ENCODE results near the gene PDE4D.
"Not testable (repeated sequence)": the region's sequence is repeated elsewhere in the genome, so short reads cannot be mapped to it uniquely, and the experiment has no call there.

PDE4D gene

GRCh38 chr5:59312223-59312622 is 581.3 kb downstream of the PDE4D start:
- DNase-seq: no peak

DNA sequence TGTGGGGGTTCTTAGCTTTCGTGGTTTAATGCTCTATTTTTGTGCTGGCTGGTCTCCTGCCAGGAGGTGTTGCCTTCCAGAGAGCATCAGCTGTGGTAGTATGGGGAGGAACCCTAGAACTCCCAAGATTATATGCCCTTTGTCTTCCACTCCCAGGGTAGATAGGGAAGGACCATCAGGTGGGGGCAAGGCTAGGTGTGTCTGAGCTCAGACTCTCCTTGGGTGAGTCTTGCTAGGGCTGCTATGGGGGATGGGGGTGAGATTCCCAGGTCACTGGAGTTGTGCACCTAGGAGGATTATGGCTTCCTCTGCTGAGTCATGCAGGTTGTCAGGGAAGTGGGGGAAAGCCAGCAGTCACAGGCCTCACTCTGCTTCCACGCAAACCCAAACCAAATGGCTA is 584.8 kb downstream of the PDE4D start:
- DNase-seq: not testable (repeated sequence)

- DNase-seq: not testable (repeated sequence)
Measured at GRCh38 chr5:59303289-59303716, 590.2 kb downstream of the PDE4D start.

- DNase-seq: not testable (repeated sequence)
Measured at GRCh38 chr5:59302509-59302908, 591.0 kb downstream of the PDE4D start.

DNA sequence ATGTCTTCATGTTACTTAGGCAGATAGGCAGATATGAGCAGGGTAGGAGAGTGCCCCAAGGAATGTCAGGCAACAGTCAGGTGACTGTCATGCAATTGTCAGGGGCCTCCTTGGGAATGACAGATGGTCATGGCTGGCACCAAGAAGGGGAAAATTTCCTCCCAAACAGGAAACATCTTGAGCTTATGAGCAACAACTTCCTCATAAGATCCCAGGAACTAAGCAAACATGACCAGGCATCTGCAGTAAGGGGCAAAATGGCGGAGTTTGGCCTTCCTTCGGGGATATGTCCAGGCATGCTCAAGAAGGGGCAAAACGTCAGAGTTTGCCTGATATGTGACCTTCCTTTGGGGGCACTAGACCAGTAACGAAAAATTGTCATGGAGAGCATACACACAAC is 591.8 kb downstream of the PDE4D start:
- no peak for DNase-seq

GRCh38 chr5:59300930-59301329 is 592.6 kb downstream of the PDE4D start:
- DNase-seq: no peak

GRCh38 chr5:59299006-59299405 is 594.5 kb downstream of the PDE4D start:
- DNase-seq: no peak

GRCh38 chr5:59296317-59297264 is 596.9 kb downstream of the PDE4D start:
- DNase-seq: no peak

DNA sequence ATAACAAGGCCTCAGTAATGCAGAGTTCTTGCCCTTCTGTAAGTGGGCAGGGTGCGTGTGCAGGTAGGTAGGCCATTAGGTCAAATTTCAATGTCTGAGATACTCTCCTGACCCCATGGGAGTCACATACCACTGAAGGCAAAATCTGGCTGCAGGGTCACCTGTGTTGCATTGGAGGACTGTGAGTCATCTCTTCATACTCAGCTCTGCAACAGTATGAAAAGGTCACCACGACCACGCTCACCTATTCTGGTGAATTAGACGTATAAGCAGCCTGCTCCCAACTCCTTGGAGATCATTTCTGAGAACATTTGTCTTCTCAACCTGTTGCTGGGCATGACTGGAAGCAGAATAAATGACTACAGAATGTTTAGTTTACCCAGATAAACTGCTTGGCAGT is 599.8 kb downstream of the PDE4D start:
- DNase-seq: no peak

- DNase-seq: no peak
Measured at GRCh38 chr5:59291941-59292340, 601.6 kb downstream of the PDE4D start.

DNA sequence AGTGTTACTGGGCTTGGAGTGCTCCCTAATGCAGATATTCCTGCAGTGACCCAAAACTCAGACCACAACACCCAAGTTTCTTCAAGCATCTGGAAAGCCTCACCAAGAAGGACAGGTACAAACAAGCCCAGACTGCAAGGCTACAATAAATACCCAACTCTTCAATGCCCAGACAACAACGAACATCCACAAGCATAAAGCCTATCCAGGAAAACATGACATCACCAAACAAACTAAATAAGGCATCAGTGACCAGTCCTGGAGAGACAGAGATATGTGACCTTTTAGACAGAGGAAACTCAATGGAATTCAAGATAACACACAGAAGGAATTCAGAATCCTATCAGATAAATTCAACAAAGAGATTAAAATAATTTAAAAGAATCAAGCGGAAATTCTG is 605.6 kb downstream of the PDE4D start:
- DNase-seq: no peak

GRCh38 chr5:59287361-59287760 is 606.2 kb downstream of the PDE4D start:
- no peak for DNase-seq

DNA sequence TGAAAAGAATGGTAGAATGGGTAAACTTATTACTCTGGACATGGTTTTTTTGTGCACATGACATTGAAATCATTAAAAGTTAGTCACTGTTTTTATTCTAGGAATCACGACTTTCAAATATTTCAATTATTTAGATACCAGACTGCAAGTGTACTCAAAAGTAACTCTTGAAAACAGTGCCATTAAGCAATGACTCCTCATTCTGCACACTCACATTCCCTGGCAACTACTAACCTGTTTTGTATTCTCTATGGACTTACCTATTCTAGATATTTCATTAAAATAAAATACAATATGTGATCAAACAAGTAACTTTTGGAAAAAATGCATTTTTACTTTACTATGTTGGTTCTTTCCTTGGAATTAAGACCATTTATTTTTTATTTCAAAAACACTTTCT is 607.0 kb downstream of the PDE4D start:
- no peak for DNase-seq

DNA sequence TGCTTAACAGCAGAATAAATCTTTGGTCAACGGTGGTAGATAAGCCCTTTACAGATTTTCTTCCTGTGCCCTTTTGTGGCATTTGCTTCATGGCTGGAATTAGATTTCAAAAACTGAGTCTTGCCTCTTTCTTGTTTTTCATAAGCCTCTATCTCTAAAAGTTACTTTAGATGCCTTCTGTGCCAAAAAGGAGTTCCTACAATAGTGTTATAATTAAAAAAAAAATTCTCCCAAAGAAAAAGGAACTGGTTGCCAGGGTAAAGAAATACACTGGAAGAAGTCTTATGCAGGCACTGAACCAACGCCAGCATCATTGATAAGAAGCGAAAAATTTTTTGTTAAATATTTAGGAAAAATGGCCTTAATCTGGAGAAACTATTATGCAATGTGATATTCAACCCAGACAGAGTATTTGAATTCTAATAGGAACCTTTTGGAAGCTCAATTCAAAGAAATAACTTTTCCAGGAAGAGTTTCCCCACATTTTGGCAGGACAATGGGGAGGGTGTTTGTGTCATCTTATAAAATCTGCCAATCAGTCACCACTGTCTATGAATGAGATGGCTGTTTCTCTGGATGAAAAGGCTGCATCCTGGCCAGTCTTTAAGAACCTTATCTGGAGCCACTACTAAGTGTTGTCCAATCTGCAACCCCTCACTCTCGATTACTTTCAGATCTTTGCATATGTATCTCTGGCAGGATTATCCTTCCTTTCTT is 608.1 kb downstream of the PDE4D start:
- DNase-seq: no peak

DNA sequence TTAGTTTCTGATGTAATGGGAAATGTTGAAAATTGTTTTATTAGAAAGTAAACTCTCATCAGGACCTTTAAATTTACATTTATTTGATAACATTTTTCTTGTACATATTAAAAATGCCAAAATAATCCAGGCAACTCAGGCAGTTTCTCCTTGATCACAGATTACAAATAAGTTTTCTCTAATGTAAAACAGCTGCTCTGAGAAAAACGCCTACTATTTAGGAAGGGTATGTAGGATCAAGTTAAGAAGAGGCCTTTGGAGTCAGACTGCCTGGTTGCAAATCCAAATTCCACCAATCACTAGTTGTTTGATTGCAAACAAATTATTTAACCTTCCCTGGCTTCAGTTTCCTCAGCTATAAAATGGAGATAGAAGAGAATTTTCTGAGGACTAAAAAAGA is 610.8 kb downstream of the PDE4D start:
- no peak for DNase-seq

DNA sequence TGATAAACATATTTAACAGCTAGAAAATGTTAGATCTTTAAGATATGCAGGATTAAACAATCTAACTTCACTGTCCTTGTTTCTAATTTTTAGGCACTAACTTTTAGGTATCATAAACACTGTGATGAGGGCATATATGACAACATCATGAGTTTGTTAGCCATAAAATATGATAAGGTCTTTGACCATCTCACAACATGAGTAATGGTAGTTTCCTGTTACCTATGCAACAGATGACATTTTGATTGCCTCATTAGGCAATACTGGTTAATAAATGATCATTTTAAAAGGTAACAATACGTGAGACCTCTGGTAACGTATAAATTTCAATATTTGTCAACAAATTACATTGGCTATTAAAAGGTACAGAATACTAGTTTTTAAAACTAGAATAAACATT is 613.5 kb downstream of the PDE4D start:
- DNase-seq: no peak

DNA sequence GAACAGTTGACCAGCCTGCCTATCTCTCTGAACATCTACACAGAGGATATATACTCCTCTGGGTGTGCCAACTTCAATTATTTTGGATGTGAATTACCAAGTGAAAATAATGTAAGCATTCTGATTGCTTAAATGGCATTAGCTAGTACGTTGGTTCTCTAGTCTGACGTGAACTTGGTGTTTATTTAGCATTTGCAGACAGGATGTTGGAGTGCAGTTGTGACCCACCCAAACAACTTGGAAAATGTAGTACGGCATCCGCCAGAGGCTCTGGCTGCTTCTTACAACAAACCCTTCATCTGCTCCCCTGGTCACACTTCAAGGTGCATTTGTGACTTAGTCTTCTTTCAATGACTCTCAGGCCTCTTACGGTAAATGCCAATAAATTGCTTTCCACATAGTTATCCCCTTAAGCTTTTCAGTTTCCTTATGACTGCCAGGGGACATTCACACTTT is 616.6 kb downstream of the PDE4D start:
- DNase-seq: no peak

GRCh38 chr5:59276325-59276675 is 617.2 kb downstream of the PDE4D start:
- DNase-seq: no peak

GRCh38 chr5:59275510-59276324 is 617.8 kb downstream of the PDE4D start:
- DNase-seq: no peak

DNA sequence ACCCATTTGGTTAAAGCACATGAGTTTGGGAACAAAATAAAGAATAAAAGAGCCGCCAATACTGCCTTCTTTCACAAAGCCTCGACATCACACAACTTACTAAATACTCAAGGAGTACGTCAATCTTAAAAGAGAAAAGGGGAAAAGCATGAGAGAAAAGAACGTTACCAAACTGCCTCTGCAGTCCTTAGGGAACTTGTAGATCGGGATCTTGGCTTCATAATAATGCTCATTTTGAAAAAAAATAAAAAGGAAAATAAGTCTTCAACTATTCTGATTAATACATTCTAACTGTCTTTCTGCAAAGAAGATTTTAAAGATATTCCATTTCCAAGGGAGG is 618.4 kb downstream of the PDE4D start:
- no peak for DNase-seq

DNA sequence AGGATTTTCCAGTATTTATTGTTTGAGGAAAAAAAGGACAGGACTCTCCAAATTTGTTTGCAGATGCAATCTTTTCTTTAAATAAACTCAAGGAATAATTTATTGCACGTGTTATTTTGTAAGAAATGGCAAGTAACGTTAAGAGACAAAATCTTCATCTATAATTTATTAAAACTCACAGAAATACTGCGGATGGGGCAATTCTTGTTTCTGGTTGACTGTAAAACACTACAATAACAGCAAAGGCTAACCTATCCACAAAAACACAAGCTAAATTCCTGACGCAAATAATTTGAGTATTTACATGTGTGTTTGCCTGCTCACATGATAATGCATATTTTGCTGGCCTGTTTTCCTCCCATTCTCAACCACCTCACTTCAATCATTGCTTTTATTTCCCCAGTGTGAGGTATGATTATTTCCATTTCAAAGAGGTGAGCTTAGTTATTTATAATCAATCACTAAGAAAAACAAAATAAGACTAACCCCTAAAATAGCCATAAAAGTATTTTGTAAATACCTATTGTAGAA is 619.4 kb downstream of the PDE4D start:
- DNase-seq: no peak

DNA sequence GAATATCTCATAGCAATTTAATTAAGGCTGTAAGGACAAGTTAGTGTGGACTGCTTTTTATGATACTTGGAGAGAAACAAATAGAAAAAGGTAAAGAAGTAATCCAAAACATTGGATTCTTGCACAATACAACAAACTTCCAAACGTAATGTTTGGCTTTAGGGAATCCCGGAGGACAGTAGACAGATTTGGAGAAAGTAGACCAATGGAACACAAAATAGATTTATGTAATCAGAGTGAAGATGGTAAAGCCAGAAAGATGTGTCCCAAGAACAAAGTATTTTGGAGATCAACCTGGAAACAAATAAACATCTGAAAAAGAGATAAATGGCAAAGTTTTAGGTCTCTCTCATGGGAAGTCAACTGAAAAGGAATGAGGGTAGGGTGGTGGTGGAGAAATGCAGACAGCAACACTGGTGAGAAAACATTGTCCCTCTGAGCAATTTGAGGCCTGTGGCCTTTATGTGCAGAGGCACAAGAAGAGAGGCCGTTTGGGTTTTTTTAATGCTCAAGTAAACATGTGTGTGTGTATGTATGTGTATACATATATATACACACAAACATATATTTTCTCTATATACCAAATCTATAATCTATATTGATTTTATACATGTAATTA is 620.6 kb downstream of the PDE4D start:
- no peak for DNase-seq
